ENCODE results near the gene SLC25A41. TPM values are rescaled to one million over a fixed set of nuclear protein-coding genes. Genes with fewer than 3 reads are reported as not detected.

SLC25A41 gene
- polyA plus RNA-seq, 1 donor = 0.36 TPM

GRCh38 chr19:6475321-6476108, 42.0 kb upstream of the SLC25A41 start:
- peaks cover 15% of the 10 kb centered on the region for H3K27me3 ChIP-seq (ENCODE audit: control insufficient read depth, insufficient read depth, low read length)
- peak overlapping the region; percentile 39 for H3K4me3 ChIP-seq (ENCODE audit: low read length)
- H3K9me3 ChIP-seq (ENCODE audit: control insufficient read depth, low read depth, low read length) = no peaks in the 10 kb centered on the region
- H3K36me3 ChIP-seq (ENCODE audit: control insufficient read depth, insufficient read depth, low read length) = no peaks in the 10 kb centered on the region
- peaks cover 25% of the 10 kb centered on the region for H3K4me1 ChIP-seq (ENCODE audit: control insufficient read depth, insufficient read depth, low read length)
- peak; percentile 53 to 61 for DNase-seq
- H3K27ac ChIP-seq (ENCODE audit: low read length) = no peak overlapping the region
- WGBS (ENCODE audit: insufficient coverage, low lambda C conversion rate) = no CpG with 5 or more reads among the region's 52 CpGs

- Histone ChIP-seq H3K36me3 (ENCODE audit: control insufficient read depth, insufficient read depth, low read length) (no peaks in the 10 kb centered on the region), H3K27me3 (ENCODE audit: control insufficient read depth, insufficient read depth, low read length) (peaks cover 15% of the 10 kb centered on the region), H3K9me3 (ENCODE audit: control insufficient read depth, low read depth, low read length) (no peaks in the 10 kb centered on the region), H3K4me3 (ENCODE audit: low read length) (no peak overlapping the region), H3K4me1 (ENCODE audit: control insufficient read depth, insufficient read depth, low read length) (peaks cover 25% of the 10 kb centered on the region), H3K27ac (ENCODE audit: low read length) (no peak overlapping the region)
- no CpG with 5 or more reads among the region's 9 CpGs for WGBS (ENCODE audit: insufficient coverage, low lambda C conversion rate)
- DNase-seq = peak; percentile 54 to 73
Observed at GRCh38 chr19:6473647-6474046, 40.1 kb upstream of the SLC25A41 start.

GRCh38 chr19:6472713-6473112, 39.1 kb upstream of the SLC25A41 start:
- H3K4me3 ChIP-seq (ENCODE audit: low read length) = no peak overlapping the region
- peaks cover 6% of the 10 kb centered on the region for H3K36me3 ChIP-seq (ENCODE audit: control insufficient read depth, insufficient read depth, low read length)
- WGBS (ENCODE audit: insufficient coverage, low lambda C conversion rate) = no CpG with 5 or more reads among the region's 4 CpGs
- H3K9me3 ChIP-seq (ENCODE audit: control insufficient read depth, low read depth, low read length) = no peaks in the 10 kb centered on the region
- DNase-seq = no peak
- no peak overlapping the region for H3K27ac ChIP-seq (ENCODE audit: low read length)
- H3K27me3 ChIP-seq (ENCODE audit: control insufficient read depth, insufficient read depth, low read length) = peaks cover 15% of the 10 kb centered on the region
- H3K4me1 ChIP-seq (ENCODE audit: control insufficient read depth, insufficient read depth, low read length) = peaks cover 25% of the 10 kb centered on the region

GRCh38 chr19:6471076-6471475, 37.5 kb upstream of the SLC25A41 start:
- H3K4me1 ChIP-seq (ENCODE audit: control insufficient read depth, insufficient read depth, low read length) = peaks cover 15% of the 10 kb centered on the region
- WGBS (ENCODE audit: insufficient coverage, low lambda C conversion rate) = no CpG with 5 or more reads among the region's 14 CpGs

GRCh38 chr19:6470173-6470572, 36.6 kb upstream of the SLC25A41 start:
- no peak for DNase-seq
- Histone ChIP-seq H3K27ac (ENCODE audit: low read length) (no peak overlapping the region), H3K36me3 (ENCODE audit: control insufficient read depth, insufficient read depth, low read length) (peaks cover 18% of the 10 kb centered on the region), H3K27me3 (ENCODE audit: control insufficient read depth, insufficient read depth, low read length) (no peaks in the 10 kb centered on the region), H3K4me1 (ENCODE audit: control insufficient read depth, insufficient read depth, low read length) (peaks cover 18% of the 10 kb centered on the region), H3K4me3 (ENCODE audit: low read length) (no peak overlapping the region), H3K9me3 (ENCODE audit: control insufficient read depth, low read depth, low read length) (no peaks in the 10 kb centered on the region)
- 100% methylated on average over 2 of the region's 8 CpGs for WGBS (ENCODE audit: insufficient coverage, low lambda C conversion rate)

More at GRCh38 chr19:6471076-6471475, 37.5 kb upstream of the SLC25A41 start:
- Histone ChIP-seq H3K27ac (ENCODE audit: low read length) (no peak overlapping the region), H3K4me3 (ENCODE audit: low read length) (no peak overlapping the region), H3K36me3 (ENCODE audit: control insufficient read depth, insufficient read depth, low read length) (peaks cover 18% of the 10 kb centered on the region), H3K9me3 (ENCODE audit: control insufficient read depth, low read depth, low read length) (no peaks in the 10 kb centered on the region), H3K27me3 (ENCODE audit: control insufficient read depth, insufficient read depth, low read length) (peaks cover 6% of the 10 kb centered on the region)
- DNase-seq = no peak

- H3K27me3 ChIP-seq (ENCODE audit: control insufficient read depth, insufficient read depth, low read length) = peaks cover 11% of the 10 kb centered on the region
- H3K4me3 ChIP-seq (ENCODE audit: low read length) = no peak overlapping the region
- H3K4me1 ChIP-seq (ENCODE audit: control insufficient read depth, insufficient read depth, low read length) = peaks cover 8% of the 10 kb centered on the region
- WGBS (ENCODE audit: insufficient coverage, low lambda C conversion rate) = no CpG with 5 or more reads among the region's 8 CpGs
- H3K36me3 ChIP-seq (ENCODE audit: control insufficient read depth, insufficient read depth, low read length) = peaks cover 18% of the 10 kb centered on the region
- no peak overlapping the region for H3K27ac ChIP-seq (ENCODE audit: low read length)
- no peaks in the 10 kb centered on the region for H3K9me3 ChIP-seq (ENCODE audit: control insufficient read depth, low read depth, low read length)
- DNase-seq = no peak
Observed at GRCh38 chr19:6467384-6467783, 33.8 kb upstream of the SLC25A41 start.

GRCh38 chr19:6466526-6467248, 33.1 kb upstream of the SLC25A41 start:
- Histone ChIP-seq H3K9me3 (ENCODE audit: control insufficient read depth, low read depth, low read length) (no peaks in the 10 kb centered on the region), H3K27me3 (ENCODE audit: control insufficient read depth, insufficient read depth, low read length) (peaks cover 11% of the 10 kb centered on the region), H3K4me3 (ENCODE audit: low read length) (no peak overlapping the region), H3K4me1 (ENCODE audit: control insufficient read depth, insufficient read depth, low read length) (peaks cover 8% of the 10 kb centered on the region), H3K36me3 (ENCODE audit: control insufficient read depth, insufficient read depth, low read length) (peaks cover 18% of the 10 kb centered on the region), H3K27ac (ENCODE audit: low read length) (no peak overlapping the region)
- no peak for DNase-seq
- WGBS (ENCODE audit: insufficient coverage, low lambda C conversion rate) = no CpG with 5 or more reads among the region's 21 CpGs

GRCh38 chr19:6465663-6466062, 32.1 kb upstream of the SLC25A41 start:
- WGBS (ENCODE audit: insufficient coverage, low lambda C conversion rate) = 100% methylated on average over 1 of the region's 8 CpGs

GRCh38 chr19:6465006-6465405, 31.4 kb upstream of the SLC25A41 start:
- no peaks in the 10 kb centered on the region for H3K9me3 ChIP-seq (ENCODE audit: control insufficient read depth, low read depth, low read length)
- peaks cover 8% of the 10 kb centered on the region for H3K4me1 ChIP-seq (ENCODE audit: control insufficient read depth, insufficient read depth, low read length)
- peak overlapping the region; percentile 84 for H3K27ac ChIP-seq (ENCODE audit: low read length)
- peaks cover 18% of the 10 kb centered on the region for H3K36me3 ChIP-seq (ENCODE audit: control insufficient read depth, insufficient read depth, low read length)
- DNase-seq = peak in 1 of 2 donors; percentile 25
- peak overlapping the region; percentile 80 for H3K4me3 ChIP-seq (ENCODE audit: low read length)
- peaks cover 11% of the 10 kb centered on the region for H3K27me3 ChIP-seq (ENCODE audit: control insufficient read depth, insufficient read depth, low read length)
- no CpG with 5 or more reads among the region's 9 CpGs for WGBS (ENCODE audit: insufficient coverage, low lambda C conversion rate)

More at GRCh38 chr19:6465663-6466062, 32.1 kb upstream of the SLC25A41 start:
- no peak overlapping the region for H3K4me3 ChIP-seq (ENCODE audit: low read length)
- H3K4me1 ChIP-seq (ENCODE audit: control insufficient read depth, insufficient read depth, low read length) = peaks cover 8% of the 10 kb centered on the region
- peaks cover 11% of the 10 kb centered on the region for H3K27me3 ChIP-seq (ENCODE audit: control insufficient read depth, insufficient read depth, low read length)
- DNase-seq = no peak
- peaks cover 18% of the 10 kb centered on the region for H3K36me3 ChIP-seq (ENCODE audit: control insufficient read depth, insufficient read depth, low read length)
- no peaks in the 10 kb centered on the region for H3K9me3 ChIP-seq (ENCODE audit: control insufficient read depth, low read depth, low read length)
- H3K27ac ChIP-seq (ENCODE audit: low read length) = no peak overlapping the region

- Histone ChIP-seq H3K27me3 (ENCODE audit: control insufficient read depth, insufficient read depth, low read length) (peaks cover 11% of the 10 kb centered on the region), H3K27ac (ENCODE audit: low read length) (peak within 1 kb of the TSS; percentile 84), H3K36me3 (ENCODE audit: control insufficient read depth, insufficient read depth, low read length) (peaks cover 18% of the 10 kb centered on the region), H3K4me1 (ENCODE audit: control insufficient read depth, insufficient read depth, low read length) (peaks cover 8% of the 10 kb centered on the region), H3K9me3 (ENCODE audit: control insufficient read depth, low read depth, low read length) (no peaks in the 10 kb centered on the region), H3K4me3 (ENCODE audit: low read length) (peak within 1 kb of the TSS; percentile 80)
- no CpG with 5 or more reads among the region's 65 CpGs for WGBS (ENCODE audit: insufficient coverage, low lambda C conversion rate)
- DNase-seq = peak; percentile 94 to 97
Observed at GRCh38 chr19:6464070-6464873, 30.7 kb upstream of the SLC25A41 start, which contains the start of gene CRB3. Gene CRB3, plus strand, starts transcription at chr19:6464271. Its CDS starts 431 bp downstream, at chr19:6464702.
